Lower leg skin (tissue), 4 donors: ENCODE measurements around the gene LRCOL1. TPM values are rescaled to one million over a fixed set of nuclear protein-coding genes. Genes with fewer than 3 reads are reported as not detected.

Experiments
- DNase-seq, 2 donors: peaks; one replicate each; pipeline ENCODE4 v3.0.0-alpha.2; 2019; ENCODE audit warnings: low spot score in 2 of 2
- H3K4me3 ChIP-seq: fragments of 200-600 bp; sonication (generic); 2 replicates; pipeline ENCODE4 v1.5.1; 2017; ENCODE audit warnings: mild to moderate bottlenecking, low read depth; ENCODE audit not compliant: poor library complexity, severe bottlenecking
- CTCF ChIP-seq, 3 donors: fragments of 450-650 bp; IDR thresholded peaks; one replicate each; pipeline ENCODE4 v1.5.1; 2016; ENCODE audit warnings: antibody characterized with exemption in 3 of 3, mild to moderate bottlenecking in 3 of 3, moderate library complexity in 2 of 3
- POLR2A ChIP-seq, 2 donors: fragments of 450-650 bp; IDR thresholded peaks; one replicate each; pipeline ENCODE4 v1.6.1; 2016 to 2017; ENCODE audit warnings: antibody characterized with exemption in 2 of 2, mild to moderate bottlenecking in 1 of 2, moderate library complexity in 1 of 2
- WGBS, 2 donors: methylation state at CpG; one replicate each; pipeline ENCODE4 v1.1.5; 2018; 5-methylcytosine and 5-hydroxymethylcytosine counted together
- intact Hi-C: fragments of 100-400 bp; cut with DNase I; formaldehyde crosslinking; loops from one replicate; pipeline ENCODE4 v1.15.0; 2023; ENCODE audit warnings: low total_unique reads
- total RNA-seq, 4 donors: library from RNA; depleted of rRNA; stranded (reverse); fragments of >200 nt; gene quantifications; one replicate each; pipeline ENCODE4 v1.1.0, GENCODE V29; 2016

Gene LRCOL1
- total RNA-seq, 4 donors from 2014 or later, result not detected

DNA sequence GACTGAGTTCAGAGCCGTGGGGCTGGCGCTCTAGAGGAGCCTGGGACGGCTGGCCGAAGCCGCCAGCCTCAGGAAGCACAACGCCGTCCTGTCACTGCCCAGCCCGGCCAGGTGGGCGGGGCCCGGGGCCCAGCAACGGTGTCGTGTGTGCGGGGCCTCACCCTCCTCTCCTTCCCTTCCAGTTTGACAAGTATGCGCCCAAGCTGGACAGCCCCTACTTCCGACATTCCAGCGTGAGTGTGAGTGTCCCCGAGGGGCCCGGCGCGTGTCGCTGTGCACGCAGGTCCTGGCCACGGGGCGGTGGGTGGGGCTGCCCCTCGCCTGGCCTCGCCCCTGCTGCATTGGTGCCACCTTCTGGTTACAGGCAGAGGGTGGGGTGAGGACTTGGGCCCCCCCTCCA lies 38.3 kb downstream of the LRCOL1 start:
- no peak overlapping the region for H3K4me3 ChIP-seq
- 70 to 72% methylated on average over 19 to 26 of the region's 26 CpGs for WGBS, 2 donors

GRCh38 chr12:132571598-132571997 lies 38.8 kb downstream of the LRCOL1 start:
- no peak for DNase-seq
- no peak overlapping the region for H3K4me3 ChIP-seq
- WGBS, 2 donors, result 76 to 85% methylated on average over 12 of the region's 20 CpGs
- intact Hi-C loops, result no loop called here
- TF ChIP-seq POLR2A (IDR thresholded peaks at IDR 0.05), result no peak
- no peak for TF ChIP-seq CTCF (IDR thresholded peaks at IDR 0.05)

More for the DNA sequence above, 38.3 kb downstream of the LRCOL1 start:
- intact Hi-C loops, result no loop called here
- TF ChIP-seq CTCF (IDR thresholded peaks at IDR 0.05) (no peak), POLR2A (IDR thresholded peaks at IDR 0.05) (no peak)
- no peak for DNase-seq

DNA sequence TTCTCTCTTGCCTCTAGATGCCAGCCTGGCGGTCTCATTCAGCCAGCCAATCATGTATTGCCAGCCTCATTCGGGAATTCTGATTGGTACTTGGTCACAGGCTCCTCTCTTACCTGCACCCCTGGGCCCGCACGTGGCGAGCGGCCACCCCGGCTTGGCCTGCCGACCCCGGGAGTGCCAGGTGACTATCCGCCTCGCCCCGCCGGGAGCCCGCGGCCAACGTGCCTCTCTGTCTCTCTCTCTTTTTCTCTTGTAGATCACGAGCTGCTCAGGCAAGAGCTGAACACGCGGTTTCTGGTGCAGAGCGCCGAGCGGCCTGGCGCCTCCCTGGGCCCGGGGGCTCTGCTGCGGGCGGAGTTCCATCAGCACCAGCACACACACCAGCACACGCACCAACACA lies 39.3 kb downstream of the LRCOL1 start:
- TF ChIP-seq CTCF (IDR thresholded peaks at IDR 0.05), result no peak
- TF ChIP-seq POLR2A (IDR thresholded peaks at IDR 0.05), result no peak
- WGBS, 2 donors, result 88 to 93% methylated on average over 26 to 27 of the region's 27 CpGs
- no peak overlapping the region for H3K4me3 ChIP-seq
- DNase-seq, result no peak
- intact Hi-C loops, result no loop called here

DNA sequence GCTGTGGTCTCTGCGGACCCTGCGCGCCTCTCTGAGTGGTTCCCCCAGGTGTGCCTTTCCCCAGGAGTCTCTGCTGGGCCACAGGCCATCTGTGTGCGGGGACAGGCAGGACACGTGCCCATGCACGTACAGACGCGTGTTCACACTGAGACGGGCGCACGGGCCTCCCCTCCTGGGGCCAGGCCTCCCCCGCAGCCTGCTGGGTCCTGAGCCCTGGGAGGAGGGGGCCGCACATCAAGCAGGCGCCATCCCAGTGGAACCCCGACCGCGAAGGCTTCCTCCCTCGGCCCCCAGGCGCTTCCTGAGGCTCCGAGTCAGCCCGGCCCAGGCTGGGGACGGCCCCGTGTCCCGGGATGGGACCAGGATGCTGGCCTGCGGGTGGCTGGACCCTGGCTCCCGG lies 39.7 kb downstream of the LRCOL1 start:
- 92 to 97% methylated on average over 17 to 22 of the region's 26 CpGs for whole genome bisulfite sequencing, 2 donors
- DNase-seq, result no peak
- H3K4me3 ChIP-seq, result no peak overlapping the region
- intact Hi-C loops, result no loop called here
- TF ChIP-seq CTCF (IDR thresholded peaks at IDR 0.05) (no peak), POLR2A (IDR thresholded peaks at IDR 0.05) (no peak)

DNA sequence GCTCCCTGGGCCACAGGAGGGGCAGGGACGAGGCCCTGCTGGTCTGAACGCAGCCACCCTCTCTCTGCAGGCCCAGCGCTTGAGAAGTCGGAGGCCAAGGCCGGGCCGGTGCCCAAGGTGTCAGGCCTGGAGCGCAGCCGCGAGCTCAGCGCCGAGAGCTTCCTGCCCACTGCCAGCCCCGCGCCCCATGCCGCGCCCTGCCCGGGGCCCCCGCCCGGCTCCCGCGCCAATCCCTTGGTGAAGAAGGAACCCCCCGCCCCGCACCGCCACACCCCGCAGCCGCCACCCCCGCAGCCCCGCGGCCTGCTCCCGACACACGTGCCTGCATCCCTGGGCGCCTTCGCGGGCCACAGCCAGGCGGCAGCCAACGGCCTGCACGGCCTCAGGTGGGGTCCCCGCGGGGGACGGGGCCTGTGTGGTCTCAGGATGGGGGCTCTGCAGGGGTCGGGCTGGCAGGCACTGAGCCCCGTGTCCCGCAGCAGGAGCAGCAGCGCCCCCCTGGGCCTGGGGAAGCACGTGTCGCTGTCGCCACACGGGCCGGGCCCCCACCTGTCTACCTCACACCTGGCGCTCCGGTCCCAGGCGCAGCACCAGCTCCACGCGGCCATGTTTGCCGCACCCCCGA lies 40.4 kb downstream of the LRCOL1 start:
- H3K4me3 ChIP-seq, result no peak overlapping the region
- TF ChIP-seq POLR2A (IDR thresholded peaks at IDR 0.05), result no peak
- no peak for TF ChIP-seq CTCF (IDR thresholded peaks at IDR 0.05)
- no peak for DNase-seq
- intact Hi-C loops, result no loop called here
- WGBS, 2 donors, result 94 to 95% methylated on average over 32 to 45 of the region's 55 CpGs
